ENCODE measurements around the gene SLC38A7.

DNA sequence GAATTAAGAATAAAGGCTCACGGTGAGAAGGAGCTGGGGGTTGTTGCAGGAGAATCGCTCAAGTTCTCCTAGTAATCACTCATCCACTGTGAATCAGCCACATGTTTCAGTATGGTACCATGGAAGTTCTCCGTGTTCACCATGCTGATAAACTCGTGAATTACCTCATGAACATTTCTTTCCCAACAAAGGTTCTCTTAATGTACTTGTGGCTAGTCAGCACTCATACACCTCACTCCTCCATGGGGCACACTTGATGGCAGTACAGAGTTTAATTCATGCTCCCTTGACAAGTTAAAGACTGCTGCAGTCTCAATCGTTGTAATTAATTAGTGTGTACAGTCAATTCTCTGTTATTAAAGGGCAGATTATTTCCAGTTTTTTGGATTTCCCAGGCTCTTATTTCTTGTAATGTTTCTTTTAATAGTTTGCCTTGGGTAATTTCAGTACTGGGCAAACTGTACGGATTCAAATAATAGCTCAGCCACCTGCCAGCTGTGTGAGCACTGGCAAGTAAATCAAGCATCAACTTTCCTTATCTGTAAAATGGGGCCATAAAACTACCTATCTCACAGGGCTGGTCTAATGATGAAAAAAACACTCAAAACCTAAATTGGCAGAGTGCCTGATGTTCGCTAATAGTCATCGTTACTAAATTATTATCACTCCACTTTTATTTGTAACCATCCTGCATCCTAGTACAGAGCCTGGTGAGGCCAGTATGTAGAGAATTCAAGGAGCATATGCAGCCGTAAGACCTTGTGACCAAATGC is 43.4 kb upstream of the SLC38A7 start:
- TF ChIP-seq, protein P1, sequence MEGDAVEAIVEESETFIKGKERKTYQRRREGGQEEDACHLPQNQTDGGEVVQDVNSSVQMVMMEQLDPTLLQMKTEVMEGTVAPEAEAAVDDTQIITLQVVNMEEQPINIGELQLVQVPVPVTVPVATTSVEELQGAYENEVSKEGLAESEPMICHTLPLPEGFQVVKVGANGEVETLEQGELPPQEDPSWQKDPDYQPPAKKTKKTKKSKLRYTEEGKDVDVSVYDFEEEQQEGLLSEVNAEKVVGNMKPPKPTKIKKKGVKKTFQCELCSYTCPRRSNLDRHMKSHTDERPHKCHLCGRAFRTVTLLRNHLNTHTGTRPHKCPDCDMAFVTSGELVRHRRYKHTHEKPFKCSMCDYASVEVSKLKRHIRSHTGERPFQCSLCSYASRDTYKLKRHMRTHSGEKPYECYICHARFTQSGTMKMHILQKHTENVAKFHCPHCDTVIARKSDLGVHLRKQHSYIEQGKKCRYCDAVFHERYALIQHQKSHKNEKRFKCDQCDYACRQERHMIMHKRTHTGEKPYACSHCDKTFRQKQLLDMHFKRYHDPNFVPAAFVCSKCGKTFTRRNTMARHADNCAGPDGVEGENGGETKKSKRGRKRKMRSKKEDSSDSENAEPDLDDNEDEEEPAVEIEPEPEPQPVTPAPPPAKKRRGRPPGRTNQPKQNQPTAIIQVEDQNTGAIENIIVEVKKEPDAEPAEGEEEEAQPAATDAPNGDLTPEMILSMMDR (IDR thresholded peaks at IDR 0.05; ENCODE audit: insufficient read depth, low read length, poor library complexity, severe bottlenecking) = no peak
- TF ChIP-seq EZH2phosphoT487 (conservative IDR thresholded peaks at IDR 0.05; ENCODE audit: low read length) = no peak
